Astrocyte of the hippocampus (primary cell): ENCODE measurements around the gene PTPN22.

ENCODE experiments used
- DNase-seq: peaks from one replicate; pipeline ENCODE4 v3.0.0; 2011; ENCODE audit warnings: low read depth, low spot score

Gene PTPN22

GRCh38 chr1:113802367-113803007 lies 69.0 kb downstream of the PTPN22 start:
- no peak for DNase-seq

GRCh38 chr1:113800487-113800886 lies 71.0 kb downstream of the PTPN22 start:
- DNase-seq: no peak

- no peak for DNase-seq
Observed at GRCh38 chr1:113797472-113797871, 74.0 kb downstream of the PTPN22 start.

- no peak for DNase-seq
Observed at GRCh38 chr1:113793878-113794834, 77.4 kb downstream of the PTPN22 start.

GRCh38 chr1:113792986-113793385 lies 78.5 kb downstream of the PTPN22 start:
- peak; percentile 35 for DNase-seq

GRCh38 chr1:113792471-113792870 lies 79.0 kb downstream of the PTPN22 start:
- no peak for DNase-seq

GRCh38 chr1:113788802-113789201 lies 82.7 kb downstream of the PTPN22 start:
- DNase-seq: no peak

GRCh38 chr1:113787663-113788062 lies 83.8 kb downstream of the PTPN22 start:
- DNase-seq: no peak

- DNase-seq: no peak
Observed at GRCh38 chr1:113786069-113786468, 85.4 kb downstream of the PTPN22 start.

- DNase-seq: peak; percentile 38
Observed at GRCh38 chr1:113784104-113784779, 87.3 kb downstream of the PTPN22 start.

- peak; percentile 45 for DNase-seq
Observed at GRCh38 chr1:113783254-113784103, 88.0 kb downstream of the PTPN22 start.

- no peak for DNase-seq
Observed at GRCh38 chr1:113782406-113782805, 89.1 kb downstream of the PTPN22 start.

GRCh38 chr1:113780374-113781146 lies 91.0 kb downstream of the PTPN22 start:
- peak; percentile 11 for DNase-seq

GRCh38 chr1:113779542-113779941 lies 92.0 kb downstream of the PTPN22 start:
- DNase-seq: no peak

GRCh38 chr1:113777561-113777960 lies 94.0 kb downstream of the PTPN22 start:
- no peak for DNase-seq

- no peak for DNase-seq
Observed at GRCh38 chr1:113770031-113770430, 101.5 kb downstream of the PTPN22 start.

- DNase-seq: no peak
Observed at GRCh38 chr1:113769601-113769970, 101.9 kb downstream of the PTPN22 start.

- DNase-seq: no peak
Observed at GRCh38 chr1:113768916-113769600, 102.5 kb downstream of the PTPN22 start.

- peak; percentile 67 for DNase-seq
Observed at GRCh38 chr1:113765306-113766230, 105.9 kb downstream of the PTPN22 start.
